ENCODE results near the gene CAMLG. TPM values are rescaled to one million over a fixed set of nuclear protein-coding genes. Genes with fewer than 3 reads are reported as not detected.

CAMLG gene
- total and polyA plus RNA-seq, 9 of the 15 experiments (the other 6 are each of a cell fraction or from before 2014, with no cell fraction given): 11.3 to 22.0 (median 16.3) TPM

DNA sequence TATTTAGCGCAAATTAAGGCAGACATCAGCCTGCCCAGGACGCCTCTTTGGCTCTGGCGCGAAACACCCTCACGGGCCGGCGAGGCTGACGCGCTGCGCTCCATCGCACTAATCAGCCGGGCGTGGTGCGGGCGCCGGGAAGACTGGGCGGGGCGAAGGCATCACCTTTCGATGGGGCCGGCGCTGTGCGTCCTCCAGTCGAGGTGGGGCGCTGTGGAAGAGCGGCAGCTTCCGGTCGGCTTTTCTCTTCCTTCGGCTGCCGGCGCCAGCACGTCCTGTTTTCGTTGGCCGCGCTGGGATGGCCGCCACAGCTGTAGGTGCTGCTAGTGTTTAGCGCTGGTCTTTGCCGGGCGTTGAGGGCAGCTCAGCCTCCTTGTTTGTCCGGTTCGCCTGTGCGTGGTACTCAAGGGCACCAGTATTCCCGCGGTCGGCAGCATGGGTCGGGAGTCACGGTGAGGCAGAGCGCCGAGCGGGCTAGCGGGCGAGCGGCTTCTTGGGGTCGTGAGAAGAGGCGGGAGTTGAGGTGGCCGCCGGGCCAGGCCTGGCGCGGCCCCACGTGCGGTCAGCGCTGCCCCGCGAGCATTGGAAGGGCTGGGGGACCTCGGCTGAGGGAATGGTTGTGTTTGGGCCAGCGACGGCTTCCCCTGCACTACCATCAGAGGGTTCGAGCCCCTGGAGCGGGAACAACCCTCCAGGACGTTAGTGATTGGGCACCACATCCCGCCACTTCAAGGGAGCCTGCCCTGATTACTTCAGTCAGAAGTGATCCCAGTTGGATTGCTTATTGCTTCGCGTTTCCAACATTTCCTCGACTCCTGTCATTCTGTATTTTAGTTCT lies 20.4 kb downstream of the CAMLG start, which contains the start of gene DDX46 (continued):
- TF ChIP-seq MGA (IDR thresholded peaks at IDR 0.05): peak; percentile 87
- TF ChIP-seq HDAC2 (IDR thresholded peaks at IDR 0.05): peak; percentile 81; the same call in 1 of the 2 replicates
- TF ChIP-seq CHD2 (IDR thresholded peaks at IDR 0.05; ENCODE audit: low read depth, low read length): 0 out of 2 replicates have a peak, but pooled peaks have one; percentile 5
- no peak for TF ChIP-seq ZNF79 (CRISPR knock-in tag; IDR thresholded peaks at IDR 0.05; ENCODE audit: low read depth)
- peak; percentile 72 to 79 for TF ChIP-seq NRF1 (conservative IDR thresholded peaks at IDR 0.05 in 1 of 2, IDR thresholded peaks at IDR 0.05 in 1 of 2)
- no peak for TF ChIP-seq CAMTA2 (CRISPR knock-in tag; conservative IDR thresholded peaks at IDR 0.05)
- TF ChIP-seq KLF1 (tag; IDR thresholded peaks at IDR 0.05): peak; percentile 87
- TF ChIP-seq GABPB2 (CRISPR knock-in tag; conservative IDR thresholded peaks at IDR 0.05): no peak
- TF ChIP-seq ZNF23 (CRISPR knock-in tag; IDR thresholded peaks at IDR 0.05): no peak
- TF ChIP-seq PHB2 (IDR thresholded peaks at IDR 0.05; ENCODE audit: low read depth): no peak
- peak; percentile 68; the same call in 1 of the 2 replicates for TF ChIP-seq HNRNPL (IDR thresholded peaks at IDR 0.05; ENCODE audit: low read depth, low read length)
- no peak for TF ChIP-seq DNMT1 (IDR thresholded peaks at IDR 0.05)
- TF ChIP-seq PTTG1 (tag; IDR thresholded peaks at IDR 0.05; ENCODE audit: low read depth): no peak
- no peak; the same call in 1 of the 2 replicates for TF ChIP-seq DPF2 (IDR thresholded peaks at IDR 0.05)
- TF ChIP-seq SP1 (CRISPR knock-in tag; IDR thresholded peaks at IDR 0.05): peak; percentile 96
- TF ChIP-seq CREM (IDR thresholded peaks at IDR 0.05; ENCODE audit: low read depth): peak; percentile 89
- TF ChIP-seq ZNF668 (CRISPR knock-in tag; IDR thresholded peaks at IDR 0.05): no peak
- TF ChIP-seq ZNF253 (CRISPR knock-in tag; conservative IDR thresholded peaks at IDR 0.05): no peak
- no peak for TF ChIP-seq NFIX (CRISPR knock-in tag; IDR thresholded peaks at IDR 0.05; ENCODE audit: low read depth)

Data from K562 (cell line).